GM18951 (cell line): ENCODE measurements around the gene CD160.
"Not testable (repeated sequence)": the region's sequence is repeated elsewhere in the genome, so short reads cannot be mapped to it uniquely, and the experiment has no call there.

Source experiments
- POLR2A ChIP-seq: IDR thresholded peaks from 4 replicates; pipeline ENCODE4 v1.6.1; 2011; ENCODE audit warnings: mild to moderate bottlenecking; ENCODE audit not compliant: insufficient read length, insufficient read depth; ENCODE audit errors: extremely low read depth
- in situ Hi-C: fragments of 300-500 bp; cut with MboI; formaldehyde crosslinking; loops from one replicate; pipeline ENCODE4 v1.12.0; 2022; ENCODE audit warnings: low sequenced_read_pairs, mixed read lengths, inconsistent platforms; ENCODE audit not compliant: unreplicated experiment

The CD160 gene, protein sequence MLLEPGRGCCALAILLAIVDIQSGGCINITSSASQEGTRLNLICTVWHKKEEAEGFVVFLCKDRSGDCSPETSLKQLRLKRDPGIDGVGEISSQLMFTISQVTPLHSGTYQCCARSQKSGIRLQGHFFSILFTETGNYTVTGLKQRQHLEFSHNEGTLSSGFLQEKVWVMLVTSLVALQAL

DNA sequence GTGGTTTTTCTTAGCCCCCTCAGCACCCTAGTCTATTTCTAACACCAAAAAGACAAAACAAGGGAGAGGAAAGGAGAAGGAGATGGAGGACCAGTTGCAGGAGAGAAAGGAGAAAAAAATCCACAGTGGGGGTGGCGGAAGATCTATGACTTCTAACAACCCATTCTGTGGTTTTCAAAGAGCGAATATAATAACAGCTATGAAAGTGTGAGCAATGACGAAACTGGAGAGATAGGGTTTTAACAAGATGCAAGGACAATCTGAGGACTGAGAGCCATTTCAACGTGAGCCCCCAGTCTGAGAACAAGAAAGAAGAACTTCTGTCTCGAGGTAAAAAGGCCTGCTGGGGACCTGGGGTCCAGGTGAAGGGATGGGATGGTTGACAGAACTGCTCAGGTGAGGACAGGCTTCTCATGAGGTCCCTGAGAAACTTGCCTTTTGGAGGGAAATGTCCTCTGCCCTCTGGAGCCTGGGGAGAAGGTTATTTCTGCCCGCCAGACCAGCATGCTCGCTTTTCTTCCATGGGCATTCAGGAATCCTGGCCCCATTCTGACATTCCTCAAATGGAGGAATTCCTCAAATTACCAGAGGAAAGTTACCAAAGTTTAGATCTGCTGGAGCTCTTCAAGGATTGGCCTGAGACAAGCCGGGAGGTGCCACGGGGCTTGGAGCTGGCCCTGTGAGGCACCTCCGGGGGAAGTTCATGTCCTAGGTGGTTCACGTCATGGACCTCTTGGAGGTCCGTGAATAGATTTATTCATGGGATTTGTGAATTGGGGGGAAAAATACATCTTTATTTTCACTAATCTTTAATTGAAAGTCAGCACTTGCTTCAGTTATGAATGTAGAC, at the start of gene CD160:
Gene CD160 (plus strand): TSS at position 270 of the 850 bp plus-strand sequence. CDS start 8,829 bp downstream, outside the sequence.
- no peak for TF ChIP-seq POLR2A
- in situ Hi-C loops: loop anchor here (25.0 kb wide), 1 partner anchor 132 kb away; no protein-coding TSS in a partner anchor

DNA sequence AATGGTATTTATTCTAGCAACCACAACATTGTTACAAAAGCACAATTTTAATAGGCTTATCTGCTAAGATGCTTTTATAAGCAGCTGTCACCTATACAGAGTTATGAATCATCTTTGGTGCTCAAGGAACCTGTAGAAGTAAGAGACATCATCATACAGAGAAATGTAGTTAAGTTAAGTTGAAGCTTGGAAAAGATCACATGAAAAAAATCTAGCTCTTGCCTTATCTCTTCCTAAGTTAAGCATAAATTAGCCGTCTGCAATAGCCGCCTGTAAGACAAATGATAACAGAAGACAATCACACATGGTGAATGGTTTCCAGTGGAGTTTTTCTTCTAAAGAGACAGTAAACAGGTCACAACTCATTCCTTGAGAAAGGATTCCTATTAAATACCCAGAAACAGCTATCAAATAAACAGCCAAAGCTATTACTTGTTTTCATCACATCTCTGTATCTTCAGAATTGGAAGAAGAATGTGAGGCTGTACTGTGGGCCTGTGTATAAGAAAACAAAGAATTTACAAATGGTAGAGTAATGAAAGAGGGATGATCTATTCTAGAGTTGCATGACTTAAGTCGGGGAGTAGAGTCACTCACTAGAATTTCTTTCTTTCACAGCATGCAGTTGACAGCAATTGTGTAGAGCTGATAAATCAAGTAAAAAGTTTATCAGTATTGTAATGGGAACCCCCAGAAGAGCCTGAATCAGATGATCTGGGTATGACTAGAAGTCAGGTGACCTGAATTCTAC, 48.1 kb upstream of the CD160 start:
- in situ Hi-C loops: not testable (repeated sequence)

DNA sequence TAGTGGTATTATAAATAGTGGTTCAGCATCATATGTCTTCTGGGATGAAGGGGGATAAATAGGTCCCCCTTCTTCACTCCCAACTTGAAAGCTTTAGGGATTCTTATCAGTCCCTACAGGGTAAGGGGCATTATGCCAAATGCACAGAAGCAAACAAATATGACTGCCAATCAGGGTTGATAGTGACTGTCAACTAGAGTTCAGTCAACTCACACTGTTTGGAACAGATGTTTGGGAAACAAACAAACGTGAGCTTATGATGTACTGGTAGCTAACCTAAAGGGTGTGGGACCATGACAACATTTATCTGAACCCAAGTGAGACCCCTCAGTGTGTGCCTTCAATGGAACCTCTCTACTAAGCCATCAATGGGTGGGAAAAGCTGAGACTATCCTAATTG, 46.1 kb upstream of the CD160 start:
- in situ Hi-C loops: not testable (repeated sequence)

DNA sequence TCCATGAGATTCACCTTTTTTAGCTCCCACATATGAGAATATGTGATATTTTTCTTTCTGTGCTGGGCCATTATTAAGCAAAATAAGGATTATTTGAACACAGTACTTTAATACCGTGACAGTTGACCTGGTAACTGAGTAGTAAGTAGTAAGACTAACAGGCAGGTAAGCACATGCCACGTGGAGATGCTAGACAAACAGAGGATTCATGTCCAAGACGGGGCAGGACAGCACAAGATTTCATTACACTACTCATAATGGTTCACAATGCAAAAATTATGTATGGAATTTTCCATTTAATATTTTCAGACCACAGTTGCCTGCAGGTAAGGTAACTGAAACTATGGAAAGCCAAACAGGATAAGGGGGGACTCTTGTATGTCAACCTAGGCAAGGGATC, 34.4 kb upstream of the CD160 start:
- in situ Hi-C loops: not testable (repeated sequence)

DNA sequence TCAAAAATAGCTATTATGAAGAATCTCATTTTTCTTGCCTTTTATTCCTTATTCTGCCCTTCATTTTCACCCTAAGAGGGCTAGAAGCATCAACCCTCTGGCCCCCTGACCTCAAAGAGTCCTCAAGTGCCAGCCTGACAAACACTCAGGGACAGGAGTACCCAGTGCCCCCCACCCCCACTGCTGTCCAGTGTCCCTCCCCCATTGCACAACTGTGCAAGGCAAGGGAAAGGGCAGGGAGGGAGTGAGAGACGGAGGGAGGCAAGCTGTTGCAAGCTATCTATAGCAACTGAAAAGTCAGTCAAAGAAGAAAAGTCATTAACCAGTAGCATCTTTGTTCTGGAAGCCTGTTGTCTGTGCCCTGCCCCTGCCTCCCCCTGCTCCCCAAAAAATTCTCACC, 33.2 kb upstream of the CD160 start:
- in situ Hi-C loops: not testable (repeated sequence)

DNA sequence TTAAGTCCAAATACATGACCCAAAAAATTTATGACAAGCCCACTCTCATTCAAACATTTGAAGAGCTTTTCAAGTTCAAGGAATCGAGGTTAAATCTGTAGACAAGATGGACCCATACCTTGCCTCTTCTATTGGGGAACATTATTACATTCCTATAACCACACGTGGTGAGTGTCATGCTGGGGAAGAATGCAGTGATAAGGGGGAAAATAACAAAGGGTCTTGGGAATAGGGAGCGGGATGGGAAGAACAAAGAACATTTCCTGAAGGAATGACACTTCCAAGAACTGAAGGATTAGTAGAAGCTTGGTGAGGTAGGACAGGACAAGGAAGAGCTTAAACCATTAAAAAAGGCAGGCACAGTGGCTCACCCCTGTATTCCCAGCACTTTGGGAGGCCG, 31.0 kb upstream of the CD160 start:
- in situ Hi-C loops: no loop called here
- TF ChIP-seq POLR2A: no peak

DNA sequence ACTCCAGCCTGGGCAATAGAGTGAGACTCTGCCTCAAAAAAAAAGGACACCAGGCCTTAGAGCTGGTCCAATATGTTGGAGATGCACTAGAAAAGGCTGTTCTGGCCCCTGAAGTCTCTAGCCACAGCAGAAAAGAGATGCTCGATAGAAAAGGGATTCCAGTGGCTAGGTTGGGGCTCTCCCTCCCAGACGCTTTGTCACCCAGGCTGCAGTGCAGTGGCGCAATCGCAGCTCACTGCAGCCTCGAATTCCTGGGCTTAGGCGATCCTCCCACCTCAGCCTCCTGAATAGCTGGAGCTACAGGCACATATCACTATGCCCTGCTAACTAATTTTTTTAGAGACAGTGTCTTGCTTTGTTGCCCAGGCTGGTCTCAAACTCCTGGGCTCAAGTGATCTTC, 30.4 kb upstream of the CD160 start:
- TF ChIP-seq POLR2A: no peak

DNA sequence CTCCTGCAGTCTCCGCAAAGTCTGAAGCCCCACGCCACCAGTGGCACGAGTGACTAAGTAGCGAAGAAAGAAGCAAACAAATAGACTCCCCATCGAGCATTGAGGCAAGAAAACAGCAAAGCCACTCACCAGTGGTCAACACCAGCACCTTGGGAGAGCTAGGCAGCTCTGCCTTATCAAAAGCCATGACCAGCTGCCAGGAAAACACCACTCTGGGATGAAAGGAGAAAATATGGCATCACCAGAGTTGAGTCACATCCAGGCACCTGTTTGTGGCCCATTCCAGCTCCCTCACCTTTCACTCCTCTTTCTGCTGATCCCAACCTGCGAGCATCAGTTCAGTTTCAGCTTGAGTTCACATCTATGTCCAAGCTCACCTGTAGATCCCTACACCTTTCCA, 29.4 kb upstream of the CD160 start:
- in situ Hi-C loops: no loop called here

More for the DNA sequence above, 30.4 kb upstream of the CD160 start:
- in situ Hi-C loops: no loop called here

DNA sequence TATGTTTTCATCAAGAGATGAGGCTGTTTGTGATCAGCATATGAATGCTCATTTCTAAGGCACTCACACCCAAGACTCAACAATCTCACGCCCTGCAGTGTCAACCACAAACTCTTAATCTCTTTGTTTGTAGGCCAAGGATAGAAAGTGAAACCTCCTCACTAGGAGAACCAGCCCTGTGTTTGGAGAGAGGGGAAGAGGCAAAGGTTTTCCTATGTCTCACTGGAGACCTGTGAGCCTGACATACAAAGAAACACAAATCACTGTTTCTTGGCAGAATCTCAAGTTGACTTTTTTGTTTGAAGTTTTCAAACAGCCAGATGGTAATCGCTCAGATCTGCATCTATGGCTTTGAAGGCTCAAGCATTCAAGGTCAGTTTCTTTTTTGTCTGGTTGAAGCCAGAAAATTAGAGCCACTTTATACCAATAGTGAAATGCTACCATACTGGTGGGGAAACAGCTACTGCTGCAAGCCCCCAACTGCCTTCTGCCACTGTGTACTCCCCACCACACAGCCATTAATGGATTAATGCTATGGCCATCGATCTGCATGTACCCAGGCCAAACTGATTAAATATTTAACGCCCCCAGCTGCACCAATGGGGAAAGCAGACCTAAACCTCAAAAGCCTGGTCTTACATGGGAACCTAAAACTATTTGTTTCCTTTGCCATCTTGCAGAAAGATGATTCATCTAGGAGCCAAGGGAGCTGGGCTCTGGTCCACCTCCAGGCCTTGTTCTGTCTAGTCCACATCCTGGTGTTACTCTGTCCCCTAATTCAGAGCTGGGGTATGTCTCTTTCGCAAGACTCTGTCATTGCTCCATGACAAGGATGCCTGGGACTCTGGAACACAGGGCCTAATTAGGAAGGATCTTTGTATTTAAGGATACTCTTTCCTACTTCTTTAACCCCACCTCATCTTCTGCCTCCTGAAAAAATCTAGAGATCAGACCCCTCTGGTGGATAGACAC, 28.4 kb upstream of the CD160 start:
- in situ Hi-C loops: no loop called here
- no peak for TF ChIP-seq POLR2A

More for the DNA sequence above, 29.4 kb upstream of the CD160 start:
- TF ChIP-seq POLR2A: no peak

DNA sequence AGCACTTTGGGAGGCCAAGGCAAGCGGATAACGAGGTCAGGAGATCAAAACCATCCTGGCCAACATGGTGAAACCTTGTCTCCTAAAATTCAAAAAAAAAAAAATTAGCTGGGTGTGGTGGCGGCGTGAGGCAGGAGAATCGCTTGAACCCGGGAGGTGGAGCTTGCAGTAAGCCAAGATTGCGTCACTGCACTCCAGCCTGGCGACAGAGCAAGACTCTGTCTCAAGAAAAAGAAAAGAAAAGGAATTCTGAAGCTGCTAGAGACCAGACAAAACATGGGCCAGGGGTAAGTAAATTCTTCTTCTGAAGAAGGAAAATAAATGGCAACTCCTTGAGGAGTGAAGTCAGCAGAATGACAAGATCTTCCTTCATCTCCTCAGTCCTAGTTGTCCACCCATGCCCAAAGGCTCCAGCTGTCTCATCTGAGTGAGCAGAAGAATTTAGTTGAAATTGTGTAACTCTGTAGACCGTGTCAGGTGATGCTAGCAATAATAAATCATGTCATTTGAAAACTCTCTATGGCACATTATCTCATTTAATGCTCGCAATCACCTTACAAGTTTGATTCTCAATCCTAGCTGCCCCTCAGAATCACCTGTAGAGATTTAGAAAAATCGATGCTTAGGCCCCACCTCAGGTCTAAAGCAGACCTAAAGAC, 26.4 kb upstream of the CD160 start:
- in situ Hi-C loops: no loop called here
- no peak for TF ChIP-seq POLR2A

DNA sequence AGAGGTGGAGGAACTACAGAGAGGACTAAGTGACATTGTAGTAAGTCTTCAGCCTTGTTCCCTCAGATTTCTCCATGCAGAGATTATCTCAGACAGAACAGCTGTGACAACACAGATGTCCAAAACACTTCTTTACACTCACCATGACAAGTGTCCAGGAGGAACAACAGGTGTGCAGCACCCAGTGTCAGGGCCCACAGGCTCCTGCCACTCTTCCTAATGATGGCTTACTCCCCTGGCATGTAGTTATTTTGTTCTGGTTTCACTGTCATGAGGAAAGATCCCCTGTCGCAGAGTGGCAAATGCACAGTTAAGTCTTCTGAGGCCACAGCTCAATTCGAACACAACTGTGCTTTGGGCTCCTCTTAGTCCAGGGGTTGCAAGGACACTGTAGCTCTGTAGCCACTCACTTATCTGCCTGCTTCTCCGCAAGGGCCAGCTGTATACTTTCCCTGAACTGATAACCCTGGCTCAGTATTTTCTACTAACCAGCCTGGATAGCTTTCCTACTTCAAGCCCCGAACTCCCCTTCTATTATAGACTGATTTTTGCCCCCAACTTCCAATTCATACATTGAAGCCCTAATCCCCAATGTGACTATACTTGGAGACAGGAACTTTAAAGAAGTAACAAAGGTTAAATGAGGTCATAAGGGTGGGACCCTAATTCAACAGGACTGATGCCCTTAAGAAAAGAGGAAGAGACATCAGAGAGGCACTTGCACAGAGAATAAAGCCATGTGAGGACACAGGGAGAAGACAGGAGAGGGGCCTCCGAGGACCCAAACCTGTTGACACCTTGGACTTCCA, 23.3 kb upstream of the CD160 start:
- in situ Hi-C loops: no loop called here
- TF ChIP-seq POLR2A: no peak

DNA sequence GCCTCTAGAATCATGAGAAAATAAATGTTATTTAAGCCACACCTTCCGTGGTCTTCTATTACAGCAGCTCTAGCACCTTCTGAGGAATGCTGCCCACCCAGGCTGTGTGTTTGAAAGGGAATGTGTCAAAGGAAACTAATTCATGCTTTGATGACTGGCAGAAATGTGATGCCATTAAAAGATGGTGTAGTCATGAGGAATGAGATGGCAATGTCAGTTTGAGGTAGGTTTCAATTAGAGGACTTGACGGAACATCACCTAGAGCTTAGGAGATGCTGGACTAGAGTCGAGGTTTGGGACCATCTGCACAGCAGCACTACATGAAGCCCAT, 22.7 kb upstream of the CD160 start:
- in situ Hi-C loops: no loop called here
- TF ChIP-seq POLR2A: no peak
